Activated T-cell treated with anti-CD3 and anti-CD28 coated beads for 48 hours (primary cell): ENCODE data around the gene P2RY12.

Experiments
- DNase-seq: peaks from one replicate; pipeline ENCODE4 v3.0.0-alpha.2; 2020; ENCODE audit warnings: low read depth

P2RY12 gene

DNA sequence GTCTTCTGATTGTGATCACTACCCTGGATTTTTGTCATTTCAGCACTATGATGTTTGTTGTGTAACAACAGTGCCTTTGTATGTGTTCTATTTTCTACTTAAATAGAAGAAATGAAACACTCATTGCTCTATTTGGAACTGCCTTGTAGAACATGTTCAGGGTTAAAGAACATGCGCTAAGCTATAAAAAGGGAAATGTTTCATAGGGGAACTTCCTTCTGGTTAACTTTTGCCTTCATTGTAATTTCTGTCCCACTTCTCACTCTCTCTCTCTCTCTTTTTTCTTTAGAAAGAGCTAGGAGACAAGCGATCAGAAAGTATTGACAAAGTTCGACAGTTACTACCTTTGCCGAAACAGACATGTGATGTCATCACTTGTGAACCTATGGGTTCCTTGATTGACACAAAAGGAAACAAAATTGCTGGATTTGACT lies at the start of gene P2RY12:
Gene P2RY12, minus strand, starts transcription at position 13 of the 434 bp plus-strand sequence. CDS start 45,908 bp downstream, outside the sequence.
- DNase-seq = no peak

DNA sequence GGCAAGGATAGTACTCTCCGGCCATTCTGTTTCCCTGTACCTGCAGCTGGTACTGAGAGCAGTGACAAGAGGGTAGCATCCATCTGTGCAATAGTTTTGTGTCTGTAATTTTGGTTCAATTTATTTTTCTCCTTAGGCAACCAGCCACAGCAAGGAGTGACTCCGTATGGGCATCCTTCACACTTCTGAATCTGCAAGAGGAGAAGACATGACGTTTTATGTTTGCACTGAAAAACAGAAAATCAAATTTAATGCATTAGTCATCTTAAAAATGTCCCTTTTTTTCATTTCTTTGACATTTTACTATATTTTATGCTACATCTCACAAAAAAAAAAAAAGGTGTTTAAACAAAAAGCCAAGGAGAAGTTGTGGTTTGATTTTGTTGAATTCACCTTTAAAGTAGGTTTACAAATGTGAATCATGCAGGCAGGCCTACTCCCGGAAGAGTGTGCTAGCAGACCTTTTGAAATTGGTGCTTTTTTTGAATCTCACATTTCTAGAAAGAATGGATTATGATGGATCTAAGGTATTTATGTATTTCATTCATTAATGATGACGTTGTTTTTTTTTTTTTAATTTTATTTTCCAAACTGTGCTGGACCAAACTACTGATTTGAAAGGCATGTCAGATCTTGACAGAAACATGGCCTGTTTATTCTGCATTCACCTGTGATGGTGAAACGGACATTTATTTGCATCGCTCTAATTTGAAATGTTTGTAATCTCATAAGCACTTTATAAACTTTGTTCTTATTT lies 48.2 kb upstream of the P2RY12 start:
- DNase-seq = no peak

DNA sequence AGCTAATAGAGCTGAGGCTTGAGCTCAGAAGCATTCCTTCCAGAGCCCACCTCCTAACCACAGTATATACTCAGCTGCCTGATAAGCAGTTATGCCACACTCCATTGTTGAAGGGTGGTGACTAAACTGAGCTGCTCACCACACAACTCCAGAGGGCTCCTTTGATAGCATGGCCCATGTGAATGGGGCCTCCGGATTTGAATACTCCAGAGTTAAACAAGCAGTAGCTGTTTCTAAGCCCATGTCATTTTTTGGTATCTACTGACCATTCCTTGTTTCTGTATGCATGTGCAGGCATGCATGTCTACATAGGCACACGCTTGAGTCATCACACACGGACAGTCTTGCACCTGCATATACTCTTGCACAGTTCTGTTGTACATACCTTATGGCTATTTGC lies 47.4 kb upstream of the P2RY12 start:
- no peak for DNase-seq

DNA sequence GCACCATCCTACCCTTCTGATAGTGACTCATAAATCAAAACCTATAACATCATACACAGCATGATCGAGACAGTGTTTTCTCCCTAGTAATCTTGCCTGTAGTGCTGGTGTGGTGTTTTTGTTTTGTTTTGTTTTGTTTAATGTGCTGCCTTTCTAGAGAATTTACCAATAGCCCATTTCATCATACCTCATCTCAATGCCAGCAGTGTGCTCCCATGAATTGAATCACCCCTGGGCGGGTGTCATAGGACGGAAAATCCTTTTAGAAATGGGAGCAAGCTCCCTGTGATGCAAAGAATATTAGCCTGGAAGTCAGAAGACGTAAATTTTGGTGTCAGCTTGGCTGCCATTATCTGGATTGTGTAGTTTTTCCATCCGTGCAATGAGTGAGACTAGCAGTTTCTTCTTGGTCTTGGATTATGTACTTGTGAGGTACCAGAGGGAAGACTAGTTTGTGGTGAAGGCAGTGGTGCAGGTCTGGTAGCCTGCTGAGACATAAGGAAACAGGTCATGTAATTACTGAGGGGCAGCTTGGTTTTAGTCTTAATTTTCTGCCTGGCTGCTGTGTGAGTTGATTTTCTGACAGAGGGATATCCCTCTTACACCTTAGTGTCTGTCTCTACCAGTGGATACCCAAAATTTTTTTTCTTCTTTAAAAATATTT lies 46.4 kb upstream of the P2RY12 start:
- no peak for DNase-seq

DNA sequence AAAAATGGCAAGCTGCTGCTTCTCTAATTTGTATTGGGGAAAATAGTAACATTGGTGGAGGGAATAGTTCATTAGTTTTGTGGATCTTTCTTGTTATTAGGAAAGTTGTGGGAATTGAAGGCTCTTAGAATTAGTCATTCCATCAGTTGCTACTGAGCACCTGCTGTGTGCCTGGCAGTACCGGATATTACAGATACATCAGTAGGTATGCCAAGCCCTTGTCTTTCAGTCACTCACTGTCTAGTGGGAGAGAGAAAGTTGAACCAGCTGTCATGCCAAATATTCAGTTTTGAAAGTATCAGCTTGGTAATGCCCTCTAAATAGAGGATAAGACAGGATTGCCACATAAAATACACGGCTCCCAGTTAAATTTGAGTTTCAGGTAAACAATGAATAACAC lies 43.8 kb upstream of the P2RY12 start:
- no peak for DNase-seq

DNA sequence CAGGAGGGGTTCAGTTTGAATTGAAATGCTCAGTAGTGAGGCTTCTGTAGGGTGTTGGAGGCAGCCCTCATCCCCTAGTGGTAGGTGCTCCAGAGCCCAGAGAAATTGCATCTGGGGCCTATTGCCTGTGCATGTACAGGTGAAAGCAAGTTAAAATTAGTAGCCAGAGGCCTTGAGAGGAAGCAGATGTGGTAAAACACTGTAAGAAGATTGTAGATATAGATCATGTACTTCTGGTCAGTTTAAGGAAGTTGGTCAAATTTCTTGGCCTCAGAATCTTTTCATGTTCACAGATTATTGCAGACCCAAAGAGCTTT lies 41.7 kb upstream of the P2RY12 start:
- DNase-seq = no peak

- no peak for DNase-seq
These were observed 41.2 kb upstream of the P2RY12 start for GRCh38 chr3:151425627-151426340.

- DNase-seq = no peak
These were observed 38.5 kb upstream of the P2RY12 start for GRCh38 chr3:151423091-151423490.

DNA sequence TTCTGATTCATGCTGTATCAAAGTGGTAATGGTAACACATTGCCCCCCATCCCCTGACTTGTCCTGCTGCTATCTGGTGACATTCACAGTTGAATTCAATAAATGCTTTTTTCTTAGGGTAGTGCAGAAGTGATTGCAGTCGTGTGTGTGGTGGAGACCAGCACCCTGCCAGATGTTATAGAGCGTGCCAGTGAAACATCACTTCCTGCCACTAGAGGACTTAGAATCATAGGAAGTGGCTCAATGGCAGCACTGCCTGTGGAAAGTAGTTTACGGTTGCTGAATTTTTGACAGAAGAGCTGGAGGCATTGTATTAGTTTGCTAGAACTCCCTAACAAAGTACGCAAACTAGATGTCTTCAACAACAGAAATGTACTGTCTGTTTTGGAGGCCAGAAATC lies 37.4 kb upstream of the P2RY12 start:
- no peak for DNase-seq

GRCh38 chr3:151419806-151420205 lies 35.3 kb upstream of the P2RY12 start:
- DNase-seq = no peak

DNA sequence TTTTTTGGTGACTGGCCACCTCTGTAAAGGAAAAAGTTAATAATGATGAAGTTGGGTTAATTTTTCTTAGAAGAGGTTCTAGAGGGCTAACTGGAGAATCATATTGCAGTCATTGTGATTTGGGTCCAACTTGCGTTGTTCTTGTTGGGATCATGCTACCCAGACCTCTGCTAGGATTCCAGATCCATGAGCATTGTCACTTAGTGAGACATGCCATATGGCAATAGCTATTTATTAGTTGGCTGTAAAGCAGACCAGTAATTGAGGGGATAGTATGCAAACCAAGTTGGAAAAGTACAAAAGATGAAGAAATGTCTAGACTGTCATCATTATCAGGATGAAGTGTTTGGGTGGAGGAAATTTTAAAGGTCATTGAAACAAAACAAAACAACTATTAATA lies 30.7 kb upstream of the P2RY12 start:
- no peak for DNase-seq

GRCh38 chr3:151412989-151413388 lies 28.4 kb upstream of the P2RY12 start:
- DNase-seq = no peak

DNA sequence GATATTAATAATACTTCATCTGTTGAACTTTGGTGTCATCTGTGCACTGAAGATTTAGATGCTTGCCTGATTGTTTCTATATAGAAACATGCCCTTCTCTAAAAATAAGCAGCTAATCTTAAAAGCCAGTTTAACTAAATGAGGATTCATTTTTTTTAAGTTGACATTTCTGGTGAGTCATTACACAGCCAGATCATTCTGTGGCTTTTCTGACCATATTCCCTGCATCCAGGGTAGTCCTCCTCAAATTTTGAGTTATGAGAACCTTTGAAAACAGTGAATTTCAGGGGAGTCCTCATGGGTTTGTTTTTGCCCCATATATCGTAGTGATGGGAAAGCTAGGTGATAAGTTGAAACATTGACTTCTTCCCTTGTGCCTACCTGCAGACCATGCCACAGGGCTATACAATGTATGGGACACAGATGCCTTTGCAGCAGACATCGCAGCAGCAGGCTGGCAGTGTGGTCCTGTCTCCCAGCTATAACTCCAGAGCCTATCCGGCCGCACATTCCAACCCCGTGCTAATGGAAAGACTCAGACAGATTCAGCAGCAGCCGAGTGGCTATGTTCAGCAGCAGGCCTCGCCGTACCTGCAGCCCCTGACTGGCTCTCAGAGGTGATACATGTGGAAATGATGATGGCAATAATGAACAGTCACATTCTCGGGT lies 26.5 kb upstream of the P2RY12 start:
- DNase-seq = no peak

DNA sequence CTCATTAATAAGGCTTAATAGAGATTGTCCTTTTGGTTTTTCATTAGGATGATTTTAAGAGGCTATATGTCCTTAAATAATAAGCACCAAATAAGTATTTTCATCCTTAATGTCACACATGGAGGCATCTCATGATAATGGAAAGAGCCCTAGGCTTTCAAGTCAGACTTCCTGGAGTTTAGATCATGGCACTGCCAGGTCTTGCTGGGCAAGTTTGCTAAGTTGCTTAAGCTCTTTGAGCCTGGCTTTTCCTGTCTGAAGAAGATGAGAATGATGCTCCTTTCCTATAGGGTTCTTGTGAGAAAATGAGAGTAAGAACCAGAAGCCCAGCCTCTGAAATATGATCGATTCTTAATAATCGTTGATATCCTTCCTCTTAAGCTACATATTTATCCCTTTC lies 23.4 kb upstream of the P2RY12 start:
- no peak for DNase-seq

DNA sequence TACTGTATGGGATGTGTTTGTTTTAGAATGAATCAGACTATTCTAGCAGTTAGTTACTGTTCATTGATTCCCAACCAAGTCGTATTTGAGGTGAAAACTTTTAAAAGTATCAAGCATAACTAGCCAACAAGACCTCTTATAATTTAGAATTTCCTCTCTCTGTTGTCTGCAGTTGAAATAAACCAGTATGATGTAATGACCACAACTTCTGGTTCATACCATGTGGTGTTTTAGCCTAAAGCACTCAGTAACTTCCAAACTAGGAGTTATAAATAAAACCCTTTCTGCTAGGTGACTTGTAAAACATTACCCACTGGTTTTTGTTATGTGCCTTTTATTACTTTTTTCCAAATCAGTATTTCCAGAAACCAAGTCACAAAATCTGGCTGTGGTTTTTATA lies 19.8 kb upstream of the P2RY12 start:
- no peak for DNase-seq

DNA sequence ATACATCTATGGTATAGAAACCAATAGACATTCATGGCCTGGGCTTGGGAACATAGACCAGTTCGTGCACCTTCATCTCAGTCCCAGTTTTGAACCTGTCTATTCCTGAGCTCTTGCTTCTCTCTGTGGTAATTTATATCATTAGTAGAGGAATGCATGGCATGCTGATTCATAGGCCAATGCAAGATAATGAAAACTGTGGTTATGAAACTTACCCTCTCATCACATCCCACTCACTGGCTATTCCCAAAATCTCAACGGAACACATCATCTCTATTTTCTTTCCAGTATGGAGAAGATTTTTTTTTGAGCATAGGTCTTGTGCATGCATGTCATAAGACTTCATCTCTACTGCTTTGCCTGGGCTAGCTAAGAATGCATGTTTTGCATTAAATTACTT lies 18.7 kb upstream of the P2RY12 start:
- no peak for DNase-seq

GRCh38 chr3:151402349-151402748 lies 17.8 kb upstream of the P2RY12 start:
- no peak for DNase-seq

DNA sequence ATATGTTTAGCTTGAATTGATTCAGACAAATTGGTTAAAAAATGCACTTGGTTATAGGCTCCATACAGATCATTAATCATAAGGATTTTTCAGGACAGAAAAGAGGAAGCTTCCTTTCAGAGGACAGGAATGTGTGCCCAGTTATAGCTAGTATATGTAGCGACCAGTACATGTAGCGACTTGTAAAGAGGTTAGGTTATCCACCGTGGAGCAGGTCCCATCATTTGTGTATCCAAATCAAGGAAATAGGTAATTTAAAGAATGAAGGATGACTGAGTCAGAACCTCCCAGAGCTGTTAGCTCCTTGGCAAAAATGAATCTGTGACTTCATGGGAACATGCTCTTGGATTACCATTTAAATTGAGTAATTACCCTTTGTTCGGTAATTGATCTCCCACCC lies 15.8 kb upstream of the P2RY12 start:
- DNase-seq = no peak

DNA sequence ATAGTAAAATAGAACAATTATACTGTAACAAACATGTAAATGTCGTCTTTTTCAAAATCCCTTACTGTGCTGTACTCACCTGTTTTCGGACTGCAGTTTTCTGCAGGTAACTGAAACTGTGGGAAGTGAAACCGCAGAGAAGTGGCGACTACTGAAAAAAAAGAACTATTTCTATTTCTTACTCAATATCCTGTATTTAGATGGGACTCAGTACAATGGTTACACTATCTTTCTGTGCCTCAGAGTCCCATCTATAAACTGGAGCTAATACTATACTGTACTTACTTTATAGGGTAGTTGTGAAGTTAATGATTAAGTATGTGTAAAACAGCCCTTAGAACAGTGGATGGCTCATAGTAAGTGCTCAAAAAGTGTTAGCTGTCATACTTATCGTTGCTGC lies 14.3 kb upstream of the P2RY12 start:
- DNase-seq = no peak

DNA sequence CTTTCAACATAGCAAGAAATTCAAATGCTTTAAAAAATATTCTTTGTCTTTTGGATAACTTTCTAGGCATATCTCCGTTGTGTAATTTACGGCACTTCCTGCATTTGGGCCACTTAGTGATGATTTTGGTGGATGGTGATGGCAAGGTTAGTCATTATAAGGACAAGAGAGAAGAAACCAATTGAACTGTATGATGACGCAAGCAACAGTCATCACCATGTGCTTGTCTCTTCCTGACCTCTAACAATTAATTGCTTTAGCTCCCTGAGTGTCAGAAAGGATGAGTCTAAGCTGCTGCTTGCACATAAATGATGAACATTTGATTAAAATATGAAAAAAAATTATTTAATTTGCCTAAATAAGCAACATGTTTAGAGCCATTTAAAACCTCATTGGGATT lies 11.3 kb upstream of the P2RY12 start:
- DNase-seq = no peak

- DNase-seq = no peak
These were observed 10.1 kb upstream of the P2RY12 start for GRCh38 chr3:151394611-151395010.

- no peak for DNase-seq
These were observed 9.4 kb upstream of the P2RY12 start for GRCh38 chr3:151393941-151394340.
